ENCODE results near the gene CLSTN1.
"Not testable (repeated sequence)": the region's sequence is repeated elsewhere in the genome, so short reads cannot be mapped to it uniquely, and the experiment has no call there.

Gene CLSTN1

DNA sequence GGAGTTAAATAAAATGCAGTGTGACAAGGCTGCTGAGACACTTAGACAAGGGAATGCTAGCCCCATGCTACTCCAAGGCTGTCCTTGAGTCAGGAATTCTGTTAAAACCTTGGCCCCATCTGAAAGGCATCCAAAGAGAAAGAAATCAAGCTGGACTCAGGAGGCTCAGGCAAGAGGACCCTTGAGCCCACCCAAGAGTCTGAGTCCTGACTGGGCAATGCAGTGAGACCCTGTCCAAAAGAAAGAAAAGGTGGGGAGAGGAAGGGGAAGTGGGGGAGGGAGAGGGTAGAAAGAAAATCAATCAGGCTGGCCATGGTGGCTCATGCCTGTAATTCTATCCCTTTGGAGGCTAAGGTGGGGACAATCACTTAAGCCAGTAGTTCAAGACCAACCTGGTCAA, 26.7 kb downstream of the CLSTN1 start:
- no peak overlapping the region for H3K9ac ChIP-seq (ENCODE audit: insufficient read length, low read depth)
- TF ChIP-seq YY1 (IDR thresholded peaks at IDR 0.05; ENCODE audit: insufficient read depth, insufficient read length) (no peak), ZNF274 (IDR thresholded peaks at IDR 0.05; ENCODE audit: low read depth, low read length) (no peak), SUZ12 (IDR thresholded peaks at IDR 0.05; ENCODE audit: extremely low read depth, insufficient read depth, insufficient read length) (no peak)
- no peak for DNase-seq (ENCODE audit: low read depth, low spot score)

GRCh38 chr1:9794081-9794480, 29.7 kb downstream of the CLSTN1 start:
- Histone ChIP-seq H3K4me1 (ENCODE audit: insufficient read depth, insufficient read length) (peaks cover 15% of the 10 kb centered on the region), H3K9ac (ENCODE audit: insufficient read length, low read depth) (no peak overlapping the region), H3K27me3 (ENCODE audit: insufficient read depth, insufficient read length) (no peaks in the 10 kb centered on the region), H3K4me3 (ENCODE audit: insufficient read length, low read depth) (no peak overlapping the region), H3K36me3 (ENCODE audit: insufficient read depth, insufficient read length, low read length) (no peaks in the 10 kb centered on the region), H3K9me3 (ENCODE audit: insufficient read depth, low read length) (no peaks in the 10 kb centered on the region; the same call in 1 of the 2 replicates)
- TF ChIP-seq YY1 (IDR thresholded peaks at IDR 0.05; ENCODE audit: insufficient read depth, insufficient read length) (no peak), ZNF274 (IDR thresholded peaks at IDR 0.05; ENCODE audit: low read depth, low read length) (no peak), SUZ12 (IDR thresholded peaks at IDR 0.05; ENCODE audit: extremely low read depth, insufficient read depth, insufficient read length) (no peak)
- DNase-seq (ENCODE audit: low read depth, low spot score), result no peak

More for the DNA sequence above, 26.7 kb downstream of the CLSTN1 start:
- no peaks in the 10 kb centered on the region for H3K27me3 ChIP-seq (ENCODE audit: insufficient read depth, insufficient read length)
- no peaks in the 10 kb centered on the region for H3K36me3 ChIP-seq (ENCODE audit: insufficient read depth, insufficient read length, low read length)
- H3K4me1 ChIP-seq (ENCODE audit: insufficient read depth, insufficient read length), result peaks cover 13% of the 10 kb centered on the region
- no peaks in the 10 kb centered on the region for H3K9me3 ChIP-seq (ENCODE audit: insufficient read depth, low read length)
- H3K4me3 ChIP-seq (ENCODE audit: insufficient read length, low read depth), result no peak overlapping the region

DNA sequence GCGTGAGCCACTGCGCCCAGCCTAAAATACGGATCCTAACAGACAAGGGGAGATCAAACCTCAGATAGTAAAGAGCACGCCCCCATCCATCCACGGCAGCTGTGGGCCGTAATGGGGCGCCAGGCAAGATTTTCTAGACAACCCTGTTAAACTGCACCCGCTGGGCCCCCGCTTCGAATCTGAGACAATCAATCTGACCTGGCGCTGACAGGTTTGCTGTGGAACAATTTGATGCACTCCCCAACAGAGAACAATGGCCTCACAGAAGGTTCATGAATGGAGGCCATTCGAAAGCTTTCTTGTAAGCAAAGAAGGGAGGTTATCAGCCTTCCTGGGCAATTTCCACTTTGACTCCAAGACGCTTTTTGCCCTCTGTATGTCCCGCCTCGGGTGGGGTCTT, 30.5 kb downstream of the CLSTN1 start:
- H3K36me3 ChIP-seq (ENCODE audit: insufficient read depth, insufficient read length, low read length), result no peaks in the 10 kb centered on the region
- DNase-seq (ENCODE audit: low read depth, low spot score), result no peak
- no peak for TF ChIP-seq ZNF274 (IDR thresholded peaks at IDR 0.05; ENCODE audit: low read depth, low read length)
- TF ChIP-seq SUZ12 (IDR thresholded peaks at IDR 0.05; ENCODE audit: extremely low read depth, insufficient read depth, insufficient read length), result no peak
- TF ChIP-seq YY1 (IDR thresholded peaks at IDR 0.05; ENCODE audit: insufficient read depth, insufficient read length), result no peak

DNA sequence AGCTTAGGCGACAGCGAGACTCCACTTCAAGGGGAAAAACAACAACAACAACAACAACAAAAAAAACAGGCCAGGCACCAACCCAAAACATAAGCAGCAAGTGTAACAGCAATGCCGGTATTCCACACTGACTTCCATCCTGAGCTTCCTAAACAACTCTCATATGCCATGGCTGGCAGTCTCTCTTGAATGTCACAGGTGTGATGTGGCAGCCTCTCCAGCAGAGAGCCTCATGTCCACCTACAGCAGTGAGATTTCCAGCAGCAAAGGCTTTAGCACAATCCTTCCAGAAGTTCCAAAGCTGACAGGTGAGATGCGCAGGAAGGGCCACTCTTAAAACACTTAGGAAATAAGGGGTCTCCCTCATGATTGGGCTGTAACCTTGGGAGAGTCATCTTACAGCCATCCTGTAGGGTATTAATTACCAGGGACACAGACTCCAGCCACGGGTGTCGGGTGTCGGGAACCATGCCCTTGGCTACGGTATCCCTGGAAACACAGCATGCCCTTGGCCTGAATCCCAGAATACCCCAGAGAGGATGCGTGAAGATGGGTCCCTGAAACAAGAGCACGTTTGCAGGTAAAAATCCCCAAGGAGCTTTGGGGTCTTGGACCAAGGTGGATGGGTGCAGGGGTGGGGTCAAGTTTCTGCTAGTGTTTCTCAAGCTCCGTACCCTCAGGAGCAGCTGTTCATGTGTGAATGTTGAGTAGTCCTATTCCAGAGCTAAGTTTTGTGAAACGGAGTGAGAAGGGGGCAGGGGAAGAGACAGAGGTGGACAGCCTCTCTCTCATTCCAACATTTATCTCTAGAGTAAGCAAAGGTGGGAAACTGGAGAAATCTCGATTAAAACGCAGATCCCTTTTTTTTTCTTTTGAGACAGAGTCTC, 31.4 kb downstream of the CLSTN1 start:
- no peak overlapping the region for H3K9ac ChIP-seq (ENCODE audit: insufficient read length, low read depth)
- H3K36me3 ChIP-seq (ENCODE audit: insufficient read depth, insufficient read length, low read length), result no peaks in the 10 kb centered on the region
- no peaks in the 10 kb centered on the region; the same call in 1 of the 2 replicates for H3K9me3 ChIP-seq (ENCODE audit: insufficient read depth, low read length)
- no peak overlapping the region for H3K4me3 ChIP-seq (ENCODE audit: insufficient read length, low read depth)
- H3K27me3 ChIP-seq (ENCODE audit: insufficient read depth, insufficient read length), result no peaks in the 10 kb centered on the region
- TF ChIP-seq SUZ12 (IDR thresholded peaks at IDR 0.05; ENCODE audit: extremely low read depth, insufficient read depth, insufficient read length), result no peak
- DNase-seq (ENCODE audit: low read depth, low spot score), result peak; percentile 42
- H3K4me1 ChIP-seq (ENCODE audit: insufficient read depth, insufficient read length), result peaks cover 15% of the 10 kb centered on the region

More for the DNA sequence above, 30.5 kb downstream of the CLSTN1 start:
- Histone ChIP-seq H3K4me1 (ENCODE audit: insufficient read depth, insufficient read length) (peaks cover 15% of the 10 kb centered on the region), H3K9ac (ENCODE audit: insufficient read length, low read depth) (no peak overlapping the region), H3K27me3 (ENCODE audit: insufficient read depth, insufficient read length) (no peaks in the 10 kb centered on the region), H3K4me3 (ENCODE audit: insufficient read length, low read depth) (no peak overlapping the region), H3K9me3 (ENCODE audit: insufficient read depth, low read length) (no peaks in the 10 kb centered on the region; the same call in 1 of the 2 replicates)

GRCh38 chr1:9789700-9790099, 34.1 kb downstream of the CLSTN1 start:
- not testable (repeated sequence) for H3K27me3 ChIP-seq (ENCODE audit: insufficient read depth, insufficient read length); H3K4me3 ChIP-seq (ENCODE audit: insufficient read length, low read depth); H3K36me3 ChIP-seq (ENCODE audit: insufficient read depth, insufficient read length, low read length); DNase-seq (ENCODE audit: low read depth, low spot score); H3K9me3 ChIP-seq (ENCODE audit: insufficient read depth, low read length); H3K9ac ChIP-seq (ENCODE audit: insufficient read length, low read depth)
- H3K4me1 ChIP-seq (ENCODE audit: insufficient read depth, insufficient read length), result peaks cover 17% of the 10 kb centered on the region

- no peaks in the 10 kb centered on the region; the same call in 1 of the 2 replicates for H3K9me3 ChIP-seq (ENCODE audit: insufficient read depth, low read length)
- H3K9ac ChIP-seq (ENCODE audit: insufficient read length, low read depth), result no peak overlapping the region
- no peaks in the 10 kb centered on the region for H3K36me3 ChIP-seq (ENCODE audit: insufficient read depth, insufficient read length, low read length)
- no peak for DNase-seq (ENCODE audit: low read depth, low spot score)
- no peaks in the 10 kb centered on the region for H3K27me3 ChIP-seq (ENCODE audit: insufficient read depth, insufficient read length)
- TF ChIP-seq YY1 (IDR thresholded peaks at IDR 0.05; ENCODE audit: insufficient read depth, insufficient read length) (no peak), ZNF274 (IDR thresholded peaks at IDR 0.05; ENCODE audit: low read depth, low read length) (no peak), SUZ12 (IDR thresholded peaks at IDR 0.05; ENCODE audit: extremely low read depth, insufficient read depth, insufficient read length) (no peak)
- H3K4me1 ChIP-seq (ENCODE audit: insufficient read depth, insufficient read length), result peaks cover 12% of the 10 kb centered on the region
- no peak overlapping the region for H3K4me3 ChIP-seq (ENCODE audit: insufficient read length, low read depth)
Observed at GRCh38 chr1:9787702-9788101, 36.1 kb downstream of the CLSTN1 start.

DNA sequence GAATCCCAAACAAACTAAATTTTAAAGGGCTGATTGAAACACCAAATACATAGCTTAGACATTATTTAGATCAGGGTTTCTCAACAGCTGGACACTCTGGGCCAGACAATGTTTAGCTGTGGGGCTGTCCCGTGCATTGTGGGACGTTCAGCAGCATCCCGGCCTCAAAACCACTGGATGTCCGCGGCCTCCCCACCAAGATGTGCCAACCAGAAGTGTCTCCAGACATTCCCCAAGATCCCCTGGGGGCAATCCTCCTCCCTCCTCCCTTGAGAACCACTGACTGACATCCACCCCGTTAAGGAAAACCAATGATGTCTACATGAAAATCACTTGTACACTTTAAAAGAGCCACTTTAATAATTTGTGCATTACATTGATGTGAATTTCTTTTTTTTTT, 38.4 kb downstream of the CLSTN1 start:
- H3K4me1 ChIP-seq (ENCODE audit: insufficient read depth, insufficient read length), result peaks cover 5% of the 10 kb centered on the region
- H3K36me3 ChIP-seq (ENCODE audit: insufficient read depth, insufficient read length, low read length), result no peaks in the 10 kb centered on the region
- H3K27me3 ChIP-seq (ENCODE audit: insufficient read depth, insufficient read length), result no peaks in the 10 kb centered on the region
- no peak overlapping the region for H3K4me3 ChIP-seq (ENCODE audit: insufficient read length, low read depth)
- no peaks in the 10 kb centered on the region; the same call in 1 of the 2 replicates for H3K9me3 ChIP-seq (ENCODE audit: insufficient read depth, low read length)
- no peak overlapping the region for H3K9ac ChIP-seq (ENCODE audit: insufficient read length, low read depth)
- TF ChIP-seq SUZ12 (IDR thresholded peaks at IDR 0.05; ENCODE audit: extremely low read depth, insufficient read depth, insufficient read length) (no peak), YY1 (IDR thresholded peaks at IDR 0.05; ENCODE audit: insufficient read depth, insufficient read length) (no peak), ZNF274 (IDR thresholded peaks at IDR 0.05; ENCODE audit: low read depth, low read length) (no peak)
- DNase-seq (ENCODE audit: low read depth, low spot score), result no peak
